GM12878 (cell line): ENCODE measurements around the gene LTN1. TPM values are rescaled to one million over a fixed set of nuclear protein-coding genes. Genes with fewer than 3 reads are reported as not detected.

Source experiments
- ATAC-seq: fragments of 200-7000 bp; cut with Tn5 transposase; 3 replicates; pipeline ENCODE4 v1.9.1; 2020; ENCODE audit warnings: mild to moderate bottlenecking, moderate library complexity
- BruUV-seq: library from RNA; stranded (reverse); fragments of 400-500 nt; replicated peaks from 2 replicates; lab custom pipeline; 2021; lab: Mats Ljungman, UMichigan
- CTCF ChIA-PET: fragments of 300-600 bp; sonication (Branson Sonifier 250); formaldehyde crosslinking; extraction: SDS; loops from one replicate; lab custom pipeline; 2021; ENCODE audit warnings: inconsistent platforms; lab: Yijun Ruan, JAX
- POLR2A ChIA-PET: fragments of 350-600 bp; formaldehyde crosslinking; extraction: SDS; loops from one replicate; lab custom pipeline; 2021; ENCODE audit warnings: inconsistent platforms; lab: Charles Lee
- RAD21 ChIA-PET: fragments of 300-600 bp; sonication (Branson Sonifier 250); formaldehyde crosslinking; loops from one replicate; lab custom pipeline; 2023; ENCODE audit warnings: antibody characterized with exemption; ENCODE audit not compliant: unreplicated experiment; lab: Charles Lee
- SMC1A ChIA-PET: fragments of 300-600 bp; sonication (Branson Sonifier 250); formaldehyde crosslinking; loops from one replicate; lab custom pipeline; 2023; ENCODE audit not compliant: unreplicated experiment, uncharacterized antibody; lab: Charles Lee
- DNase-seq: peaks from one replicate; pipeline ENCODE4 v3.0.0-alpha.2; 2011; ENCODE audit warnings: low read depth, low spot score
- FAIRE-seq: peaks from 3 replicates; lab custom pipeline; 2011; peaks lifted over from hg19 to GRCh38; lab: Jason Lieb, UNC
- H2AFZ ChIP-seq: 2 replicates; pipeline ENCODE4 v1.6.0; 2011; ENCODE audit warnings: low read depth, low read length, control low read depth; ENCODE audit not compliant: control insufficient read depth
- H3K27ac ChIP-seq: 2 replicates; pipeline ENCODE4 v1.5.1; 2011; ENCODE audit warnings: control low read depth; ENCODE audit not compliant: control insufficient read depth, insufficient read depth
- H3K27me3 ChIP-seq, 2 experiments: replicated peaks in 1 of 2; 2 replicates each; pipeline versions ENCODE4 v1.6.0 to v1.6.1; 2011; ENCODE audit warnings: low read length in 1 of 2; ENCODE audit not compliant: control insufficient read depth in 2 of 2, insufficient read depth in 2 of 2
- H3K36me3 ChIP-seq, 2 experiments: 2 replicates each; pipeline ENCODE4 v1.5.1; 2011; ENCODE audit warnings: low read length in 1 of 2; ENCODE audit not compliant: control insufficient read depth in 2 of 2, insufficient read depth in 2 of 2
- H3K4me1 ChIP-seq: 2 replicates; pipeline ENCODE4 v1.6.1; 2011; ENCODE audit warnings: mild to moderate bottlenecking, low read length, moderate library complexity, mixed read lengths; ENCODE audit not compliant: control insufficient read depth, insufficient read depth
- H3K4me2 ChIP-seq: 2 replicates; pipeline ENCODE4 v1.6.0; 2011; ENCODE audit warnings: control low read depth; ENCODE audit not compliant: control insufficient read depth, insufficient read depth
- H3K4me3 ChIP-seq: fragments of 200-600 bp; sonication (generic); 2 replicates; pipeline ENCODE4 v1.5.1; 2016
- H3K79me2 ChIP-seq: 2 replicates; pipeline ENCODE4 v1.6.0; 2011; ENCODE audit warnings: low read length; ENCODE audit not compliant: control insufficient read depth, insufficient read depth
- H3K9ac ChIP-seq: 2 replicates; pipeline ENCODE4 v1.8.0; 2011; ENCODE audit warnings: low read length, control low read depth, mixed read lengths; ENCODE audit not compliant: control insufficient read depth, insufficient read depth
- H3K9me3 ChIP-seq: replicated peaks from 3 replicates; pipeline ENCODE4 v1.5.1; 2011; ENCODE audit warnings: mild to moderate bottlenecking, low read length; ENCODE audit not compliant: control insufficient read depth, insufficient read depth
- H4K20me1 ChIP-seq: 2 replicates; pipeline ENCODE4 v1.6.0; 2011; ENCODE audit not compliant: control insufficient read depth, insufficient read depth
- IKZF2 ChIP-seq, 2 experiments: fragments of 450-650 bp; IDR thresholded peaks; 2 replicates each; pipeline ENCODE4 v1.6.1; 2017; ENCODE audit warnings: mild to moderate bottlenecking in 2 of 2, moderate library complexity in 2 of 2
- IRF4 ChIP-seq: IDR thresholded peaks from 2 replicates; pipeline ENCODE4 v1.6.1; 2011; ENCODE audit warnings: low read depth, low read length
- JUNB ChIP-seq: IDR thresholded peaks from 2 replicates; pipeline ENCODE4 v1.6.1; 2016; ENCODE audit warnings: antibody characterized with exemption, mild to moderate bottlenecking
- KLF5 ChIP-seq: fragments of 450-650 bp; IDR thresholded peaks from 2 replicates; pipeline ENCODE4 v1.6.1; 2014; ENCODE audit warnings: mild to moderate bottlenecking; ENCODE audit not compliant: partially characterized antibody
- MTA2 ChIP-seq: fragments of 450-650 bp; IDR thresholded peaks from 2 replicates; pipeline ENCODE4 v1.6.1; 2016; ENCODE audit warnings: low read depth, mild to moderate bottlenecking, moderate library complexity
- RCOR1 ChIP-seq: conservative IDR thresholded peaks from 2 replicates; pipeline ENCODE4 v1.6.1; 2012; ENCODE audit warnings: low read depth, low read length, improper control_type of control experiment
- SPI1 ChIP-seq: IDR thresholded peaks from 2 replicates; pipeline ENCODE4 v1.6.1; 2011; ENCODE audit warnings: low read depth, mild to moderate bottlenecking, low read length, moderate library complexity, borderline replicate concordance; ENCODE audit not compliant: insufficient read depth
- WGBS: methylation state at CpG from one replicate; pipeline ENCODE4 v1.1.6; 2016; ENCODE audit warnings: low lambda C conversion rate; ENCODE audit not compliant: insufficient replicate concordance, insufficient coverage; ENCODE audit errors: missing lambda C conversion rate; 5-methylcytosine and 5-hydroxymethylcytosine counted together
- in situ Hi-C: fragments of 300-500 bp; cut with MboI; formaldehyde crosslinking; loops from 9 replicates; pipeline ENCODE4 v1.14.3; 2018; ENCODE audit warnings: mixed read lengths
- intact Hi-C: fragments of 100-400 bp; cut with micrococcal nuclease; formaldehyde crosslinking; loops from one replicate; pipeline ENCODE4 v1.14.2; 2022; ENCODE audit not compliant: unreplicated experiment
- polyA plus RNA-seq, 11 experiments: library from polyadenylated mRNA; depleted of rRNA in 4 of 11; unstranded in 6 of 11; stranded (reverse) in 5 of 11; fragments of >200 nt; fragmentation: Nextera tagmentation in 4 of 11; fragmentation: Illumina TruSeq in 1 of 11; extraction: Ambion mirVana in 4 of 11; extraction: Trizol in 1 of 11; gene quantifications; 1 replicate in 1 of 11; 2 replicates in 10 of 11; pipeline versions ENCODE4 v1.2.1 to v1.2.3, GENCODE V29; 2011 to 2016; ENCODE audit warnings: inconsistent platforms in 2 of 11, missing spikeins in 2 of 11, low read depth in 1 of 11
- total RNA-seq, 4 experiments: library from RNA; depleted of rRNA in 3 of 4; stranded (reverse); fragments of >200 nt in 3 of 4; fragmentation: Illumina TruSeq in 1 of 4; extraction: Trizol in 1 of 4; gene quantifications; 2 replicates each; pipeline versions ENCODE4 v1.2.1 to v1.2.3, GENCODE V29; 2013 to 2021
- TF ChIP-seq, protein P1 (sequence below): fragments of 450-650 bp; conservative IDR thresholded peaks from 2 replicates; pipeline ENCODE4 v1.6.1; 2017; ENCODE audit warnings: mild to moderate bottlenecking, moderate library complexity
- TF ChIP-seq, protein P2 (sequence below), 3 experiments: IDR thresholded peaks in 2 of 3; conservative IDR thresholded peaks in 1 of 3; 2 replicates each; pipeline ENCODE4 v1.5.1; 2011; ENCODE audit warnings: low read depth in 3 of 3, low read length in 3 of 3, mild to moderate bottlenecking in 3 of 3, control low read depth in 2 of 3, moderate library complexity in 2 of 3, inconsistent platforms in 1 of 3, mixed read lengths in 1 of 3; ENCODE audit not compliant: control insufficient read depth in 2 of 3, insufficient read depth in 1 of 3; ENCODE audit errors: extremely low read depth in 1 of 3

Gene LTN1
- total and polyA plus RNA-seq, 10 of the 15 experiments (the other 5 are each of a cell fraction or from before 2014, with no cell fraction given) = 3.5 to 17.3 (median 12.3) TPM

DNA sequence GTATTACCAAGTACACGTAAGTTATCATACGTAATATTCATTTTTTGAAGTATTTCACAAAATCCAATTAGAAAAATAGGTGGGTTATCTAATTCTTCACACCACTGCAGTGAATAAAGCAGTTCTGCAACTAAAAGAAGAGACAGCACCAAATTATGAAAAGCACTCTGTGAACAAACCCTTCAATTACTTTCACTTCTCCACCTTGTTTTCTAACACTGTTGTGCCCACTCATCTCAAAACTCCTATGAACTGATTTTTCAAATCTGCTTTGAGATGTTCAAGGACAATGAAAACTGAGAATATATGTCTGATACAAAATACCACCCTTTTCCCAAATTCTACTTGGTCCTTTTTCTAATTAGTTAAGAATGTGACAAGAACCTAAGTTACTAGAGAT lies 39.4 kb downstream of the LTN1 start:
- POLR2A ChIA-PET = no interaction called here
- 98% methylated on average over 2 of the region's 2 CpGs for WGBS
- Histone ChIP-seq H3K27ac (peak overlapping the region; percentile 38; the same call in 1 of the 2 replicates), H4K20me1 (no peaks in the 10 kb centered on the region), H3K4me1 (peaks cover 9% of the 10 kb centered on the region; the same call in 1 of the 2 replicates), H3K9me3 (no peaks in the 10 kb centered on the region), H3K27me3 (no peaks in the 10 kb centered on the region), H3K36me3 (peaks cover 0 to 17% of the 10 kb centered on the region in 2 experiments; a peak in 3 of 4 replicates), H3K79me2 (no peaks in the 10 kb centered on the region), H3K9ac (no peak overlapping the region), H3K4me2 (peak overlapping the region; percentile 53; the same call in 1 of the 2 replicates), H3K4me3 (no peak overlapping the region), H2AFZ (no peak overlapping the region)
- peak; percentile 89 for FAIRE-seq
- intact Hi-C loops (no loop called here), in situ Hi-C loops (no loop called here)
- TF ChIP-seq KLF5 = no peak
- TF ChIP-seq IRF4 = 0 out of 2 replicates have a peak, but pooled peaks have one; percentile 45
- TF ChIP-seq IKZF2 (IDR thresholded peaks at IDR 0.05) = peak in 1 of 2 experiments; percentile 24; a peak in 1 of 4 replicates
- TF ChIP-seq, protein P1, sequence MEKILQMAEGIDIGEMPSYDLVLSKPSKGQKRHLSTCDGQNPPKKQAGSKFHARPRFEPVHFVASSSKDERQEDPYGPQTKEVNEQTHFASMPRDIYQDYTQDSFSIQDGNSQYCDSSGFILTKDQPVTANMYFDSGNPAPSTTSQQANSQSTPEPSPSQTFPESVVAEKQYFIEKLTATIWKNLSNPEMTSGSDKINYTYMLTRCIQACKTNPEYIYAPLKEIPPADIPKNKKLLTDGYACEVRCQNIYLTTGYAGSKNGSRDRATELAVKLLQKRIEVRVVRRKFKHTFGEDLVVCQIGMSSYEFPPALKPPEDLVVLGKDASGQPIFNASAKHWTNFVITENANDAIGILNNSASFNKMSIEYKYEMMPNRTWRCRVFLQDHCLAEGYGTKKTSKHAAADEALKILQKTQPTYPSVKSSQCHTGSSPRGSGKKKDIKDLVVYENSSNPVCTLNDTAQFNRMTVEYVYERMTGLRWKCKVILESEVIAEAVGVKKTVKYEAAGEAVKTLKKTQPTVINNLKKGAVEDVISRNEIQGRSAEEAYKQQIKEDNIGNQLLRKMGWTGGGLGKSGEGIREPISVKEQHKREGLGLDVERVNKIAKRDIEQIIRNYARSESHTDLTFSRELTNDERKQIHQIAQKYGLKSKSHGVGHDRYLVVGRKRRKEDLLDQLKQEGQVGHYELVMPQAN = no peak
- peak; percentile 72 for TF ChIP-seq SPI1
- TF ChIP-seq RCOR1 = no peak
- TF ChIP-seq, protein P2, sequence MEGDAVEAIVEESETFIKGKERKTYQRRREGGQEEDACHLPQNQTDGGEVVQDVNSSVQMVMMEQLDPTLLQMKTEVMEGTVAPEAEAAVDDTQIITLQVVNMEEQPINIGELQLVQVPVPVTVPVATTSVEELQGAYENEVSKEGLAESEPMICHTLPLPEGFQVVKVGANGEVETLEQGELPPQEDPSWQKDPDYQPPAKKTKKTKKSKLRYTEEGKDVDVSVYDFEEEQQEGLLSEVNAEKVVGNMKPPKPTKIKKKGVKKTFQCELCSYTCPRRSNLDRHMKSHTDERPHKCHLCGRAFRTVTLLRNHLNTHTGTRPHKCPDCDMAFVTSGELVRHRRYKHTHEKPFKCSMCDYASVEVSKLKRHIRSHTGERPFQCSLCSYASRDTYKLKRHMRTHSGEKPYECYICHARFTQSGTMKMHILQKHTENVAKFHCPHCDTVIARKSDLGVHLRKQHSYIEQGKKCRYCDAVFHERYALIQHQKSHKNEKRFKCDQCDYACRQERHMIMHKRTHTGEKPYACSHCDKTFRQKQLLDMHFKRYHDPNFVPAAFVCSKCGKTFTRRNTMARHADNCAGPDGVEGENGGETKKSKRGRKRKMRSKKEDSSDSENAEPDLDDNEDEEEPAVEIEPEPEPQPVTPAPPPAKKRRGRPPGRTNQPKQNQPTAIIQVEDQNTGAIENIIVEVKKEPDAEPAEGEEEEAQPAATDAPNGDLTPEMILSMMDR (IDR thresholded peaks at IDR 0.05 in 2 of 3, conservative IDR thresholded peaks at IDR 0.05 in 1 of 3; ENCODE audit: control insufficient read depth in 2 of 3, extremely low read depth in 1 of 3, insufficient read depth in 1 of 3, low read depth in 3 of 3, low read length in 3 of 3) = no peak
- peak; percentile 46 for TF ChIP-seq JUNB
- TF ChIP-seq MTA2 = peak; percentile 18; the same call in 1 of the 2 replicates
- RAD21 ChIA-PET = no interaction called here
- CTCF ChIA-PET = interaction anchor here (0.7 to 1.1 kb wide), 2 partner anchors 14 to 207 kb away, joined by 3 to 4 read pairs; no protein-coding TSS in a partner anchor
- SMC1A ChIA-PET = interaction anchor here (1.8 kb wide), 1 partner anchor 14 kb away, joined by 6 read pairs; no protein-coding TSS in a partner anchor
- BruUV-seq = no TSS peak
- ATAC-seq = peak; percentile 74
- peak; percentile 17 for DNase-seq
